Measurements from ENCODE around the gene BEX3.
A peak's percentile ranks its signal among the peaks of the same experiment; 100 is the strongest.
"Not testable (repeated sequence)": the region's sequence is repeated elsewhere in the genome, so short reads cannot be mapped to it uniquely, and the experiment has no call there.

BEX3 gene

DNA sequence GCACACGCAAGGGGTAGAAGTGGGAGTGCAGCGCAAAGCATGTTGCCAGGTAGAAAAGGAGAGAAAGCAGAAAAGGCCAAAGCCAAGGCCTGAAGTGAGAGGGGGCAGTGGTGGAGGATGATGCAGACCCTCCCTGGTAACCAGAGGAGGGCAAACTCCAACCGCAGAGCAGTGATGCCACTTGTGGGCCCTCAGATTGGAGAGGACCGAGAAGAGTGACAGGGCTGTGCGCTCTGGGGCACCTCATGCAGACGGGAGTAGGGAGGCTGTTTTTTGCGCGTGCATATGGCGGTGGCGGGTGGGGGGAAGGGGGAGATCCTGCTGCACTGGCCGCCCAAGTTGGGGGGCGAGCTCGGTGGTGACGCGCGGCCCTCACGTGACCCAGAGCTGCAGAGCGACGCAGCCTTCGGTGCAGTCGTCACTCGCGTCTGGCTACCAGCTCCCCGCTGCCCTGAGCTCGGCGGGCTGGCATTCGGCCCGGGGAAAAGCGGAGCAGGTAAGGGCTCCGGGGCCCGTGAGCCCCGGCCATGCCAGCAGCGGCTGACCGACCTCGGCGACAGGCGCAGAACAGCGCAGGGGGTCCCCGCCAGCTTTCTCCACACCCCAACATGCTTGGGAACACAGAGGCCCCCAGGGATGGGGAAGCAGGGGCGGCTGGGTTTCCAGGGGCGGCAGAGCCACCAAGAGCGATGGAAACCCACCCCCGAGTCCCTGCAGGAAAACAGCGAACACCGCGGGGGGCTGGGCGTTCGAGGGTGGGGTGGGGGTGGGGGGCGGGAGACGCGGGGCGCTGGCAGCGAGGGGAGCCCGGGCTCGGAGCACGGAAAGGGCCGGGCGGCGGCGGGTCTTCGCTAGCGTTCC, at the start of gene BEX3:
Gene BEX3, plus strand, starts transcription at position 421 of the 861 bp plus-strand sequence. CDS start 984 bp downstream, outside the sequence.
- Mint-ChIP-seq H3K36me3 (no peaks in the 10 kb centered on the region), H3K27me3 (no peaks in the 10 kb centered on the region), H3K4me3 (peak within 1 kb of the TSS; percentile 85), H3K4me1 (peaks cover 8% of the 10 kb centered on the region), H3K9me3 (no peaks in the 10 kb centered on the region), H3K27ac (peak within 1 kb of the TSS; percentile 35)

DNA sequence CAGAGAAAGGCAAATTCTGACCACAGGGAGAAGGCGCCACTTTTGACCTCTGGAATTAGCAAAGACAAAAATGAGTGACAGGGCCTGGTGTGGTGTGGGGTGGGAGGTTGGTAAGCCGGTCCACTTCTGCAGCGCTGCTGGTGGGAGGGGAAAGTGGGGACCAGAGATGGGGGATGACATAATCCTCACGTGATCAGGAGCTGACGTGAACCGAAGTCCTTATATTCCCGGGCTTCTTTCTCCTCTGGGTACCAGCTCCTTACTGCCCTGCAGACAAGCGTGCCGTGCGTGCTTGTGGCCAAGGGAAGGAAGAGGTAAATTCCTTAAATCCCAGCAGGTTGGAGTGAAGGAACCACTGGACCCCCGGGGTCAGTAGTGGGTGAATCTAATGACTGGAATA, 46.3 kb upstream of the BEX3 start, which contains the start of gene TCEAL7:
Gene TCEAL7, plus strand, starts transcription at position 249 of the 400 bp plus-strand sequence. CDS start 1,165 bp downstream, outside the sequence.
- no peaks in the 10 kb centered on the region for H3K4me1 Mint-ChIP-seq
- no peaks in the 10 kb centered on the region for H3K36me3 Mint-ChIP-seq
- H3K27ac Mint-ChIP-seq = peak within 1 kb of the TSS; percentile 27
- no peak within 1 kb of the TSS for H3K4me3 Mint-ChIP-seq
- H3K27me3 Mint-ChIP-seq = peaks cover 6% of the 10 kb centered on the region
- no peaks in the 10 kb centered on the region for H3K9me3 Mint-ChIP-seq

DNA sequence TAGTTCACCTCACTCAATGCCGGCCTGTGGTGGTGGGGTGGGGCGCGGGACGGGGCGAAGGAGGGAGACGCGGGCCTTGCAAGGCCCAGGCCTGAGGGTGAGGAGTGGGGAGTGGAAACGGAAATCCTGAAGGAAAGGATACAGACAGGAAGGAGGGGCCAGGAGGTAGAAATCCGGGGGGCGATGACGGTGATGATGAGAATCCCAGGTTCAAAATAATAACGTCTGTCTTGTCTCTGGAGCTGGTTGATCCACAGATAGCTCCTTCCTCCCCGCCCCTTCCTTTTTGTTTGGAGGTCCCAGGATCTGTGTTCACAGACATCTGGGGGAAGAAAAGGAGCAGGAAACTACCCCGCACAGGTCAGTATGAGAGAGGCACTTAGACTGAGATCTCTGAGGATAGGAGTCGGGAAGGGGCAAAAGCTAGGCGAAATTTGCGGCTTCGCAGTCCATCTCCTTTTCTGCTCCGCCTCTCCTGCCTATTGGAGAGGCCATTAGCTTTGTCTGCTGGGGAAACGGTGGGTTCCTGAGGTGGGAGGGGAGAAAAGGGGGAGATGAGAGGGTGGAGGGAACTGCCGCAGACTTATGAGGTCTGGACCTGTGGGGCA, 45.6 kb upstream of the BEX3 start:
- Mint-ChIP-seq H3K27me3 (peaks cover 6% of the 10 kb centered on the region), H3K9me3 (no peaks in the 10 kb centered on the region), H3K27ac (no peak overlapping the region), H3K4me3 (no peak overlapping the region), H3K4me1 (no peaks in the 10 kb centered on the region), H3K36me3 (no peaks in the 10 kb centered on the region)

DNA sequence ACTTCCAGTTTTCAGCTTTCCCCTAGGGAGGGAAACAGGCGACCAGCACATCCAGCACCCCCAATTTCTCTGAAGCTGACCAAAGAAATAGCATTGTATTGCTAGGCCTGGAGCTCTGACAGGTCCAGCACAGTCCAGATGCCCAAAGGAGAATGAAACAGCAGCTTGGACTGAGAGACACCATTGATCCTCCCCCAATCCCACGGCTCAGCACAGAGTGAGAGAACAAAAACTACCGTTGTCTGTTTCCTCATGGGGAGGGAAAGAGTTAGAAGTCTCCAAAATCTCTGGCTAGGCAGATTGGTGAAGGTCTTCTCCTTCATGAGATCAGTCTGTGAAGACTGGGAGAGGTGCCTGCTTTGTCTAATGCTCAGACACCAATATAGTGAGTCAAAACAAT, 37.7 kb upstream of the BEX3 start:
- Mint-ChIP-seq H3K27me3 (no peaks in the 10 kb centered on the region), H3K4me3 (no peak overlapping the region), H3K27ac (no peak overlapping the region), H3K9me3 (no peaks in the 10 kb centered on the region), H3K4me1 (peaks cover 4% of the 10 kb centered on the region), H3K36me3 (no peaks in the 10 kb centered on the region)

DNA sequence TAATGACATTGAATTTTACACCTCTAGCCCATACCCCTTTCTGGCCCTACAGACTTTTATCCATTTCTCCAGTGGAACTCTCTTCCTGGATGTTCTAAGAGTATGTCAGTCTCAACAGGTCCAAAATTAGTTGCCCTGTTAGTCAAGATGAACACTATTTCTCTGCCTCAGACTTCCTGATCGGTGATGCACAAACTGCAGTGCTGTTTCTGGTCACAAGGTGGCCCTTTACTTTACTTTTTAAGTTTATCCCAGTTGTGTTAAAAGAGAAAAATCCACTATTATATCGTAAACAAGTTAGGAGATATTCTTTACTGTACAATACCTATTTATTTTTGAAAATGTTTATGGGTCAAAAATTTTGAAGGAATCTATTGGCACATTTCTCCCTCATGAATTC, 33.2 kb upstream of the BEX3 start:
- Mint-ChIP-seq H3K36me3 (no peaks in the 10 kb centered on the region), H3K4me3 (no peak overlapping the region), H3K27me3 (no peaks in the 10 kb centered on the region), H3K27ac (peak overlapping the region; percentile 35), H3K4me1 (peaks cover 4% of the 10 kb centered on the region), H3K9me3 (no peaks in the 10 kb centered on the region)

DNA sequence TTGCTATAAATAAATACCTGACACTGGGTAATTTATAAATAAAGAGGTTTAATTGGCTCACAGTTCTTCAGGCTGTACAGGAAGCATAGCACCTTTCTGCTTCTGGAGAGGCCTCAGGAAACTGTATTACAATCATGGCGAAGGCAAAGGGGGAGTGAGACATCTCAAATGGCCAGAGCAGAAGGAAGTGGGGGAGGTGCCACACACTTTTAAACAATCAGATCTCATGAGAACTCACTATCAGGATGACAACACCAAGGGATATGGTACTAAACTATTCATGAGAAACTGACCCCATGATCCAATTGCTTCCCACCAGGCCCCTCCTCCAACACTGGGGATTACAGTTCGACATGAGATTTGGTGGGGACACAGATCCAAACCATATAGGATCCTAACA, 31.7 kb upstream of the BEX3 start:
- Mint-ChIP-seq H3K36me3 (no peaks in the 10 kb centered on the region), H3K4me1 (peaks cover 4% of the 10 kb centered on the region), H3K9me3 (no peaks in the 10 kb centered on the region), H3K27me3 (no peaks in the 10 kb centered on the region), H3K27ac (no peak overlapping the region), H3K4me3 (no peak overlapping the region)

DNA sequence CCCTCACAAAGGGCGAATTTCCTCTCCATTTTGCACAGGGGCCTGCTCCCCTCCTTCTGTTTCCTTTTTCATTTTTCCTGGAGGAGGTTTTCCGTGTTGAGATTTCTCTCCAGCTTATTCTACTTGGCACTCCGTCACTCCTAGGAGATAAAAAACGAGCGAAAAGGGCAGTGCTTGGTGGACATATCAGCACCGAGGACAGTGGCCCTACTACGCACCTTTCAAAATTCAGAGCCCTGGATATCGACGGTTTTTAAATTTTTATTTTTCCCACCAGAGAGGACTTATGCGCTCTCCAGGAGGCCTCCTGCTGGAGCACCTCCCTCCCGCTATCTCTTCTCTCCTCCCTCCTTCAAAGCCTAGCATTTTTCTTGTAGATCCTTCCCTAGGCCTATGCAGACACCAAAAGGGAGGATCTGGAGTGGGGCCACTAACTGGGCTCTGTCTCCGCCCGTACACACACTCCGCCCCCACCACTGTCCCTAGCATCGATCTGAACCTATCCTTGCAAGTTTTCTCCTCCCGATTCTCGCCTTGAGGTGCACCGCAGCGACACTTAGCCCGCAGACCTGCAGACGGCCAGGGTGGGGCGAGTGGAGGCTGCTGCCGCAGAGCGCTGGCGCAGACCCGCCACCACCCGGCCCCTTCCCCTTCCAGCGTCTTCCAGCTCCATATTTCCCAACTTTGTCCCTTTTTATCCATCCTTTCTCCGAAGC, 28.5 kb upstream of the BEX3 start:
- Mint-ChIP-seq H3K9me3 (no peaks in the 10 kb centered on the region), H3K4me1 (peaks cover 4% of the 10 kb centered on the region), H3K27me3 (no peaks in the 10 kb centered on the region), H3K4me3 (no peak overlapping the region), H3K36me3 (no peaks in the 10 kb centered on the region), H3K27ac (no peak overlapping the region)

DNA sequence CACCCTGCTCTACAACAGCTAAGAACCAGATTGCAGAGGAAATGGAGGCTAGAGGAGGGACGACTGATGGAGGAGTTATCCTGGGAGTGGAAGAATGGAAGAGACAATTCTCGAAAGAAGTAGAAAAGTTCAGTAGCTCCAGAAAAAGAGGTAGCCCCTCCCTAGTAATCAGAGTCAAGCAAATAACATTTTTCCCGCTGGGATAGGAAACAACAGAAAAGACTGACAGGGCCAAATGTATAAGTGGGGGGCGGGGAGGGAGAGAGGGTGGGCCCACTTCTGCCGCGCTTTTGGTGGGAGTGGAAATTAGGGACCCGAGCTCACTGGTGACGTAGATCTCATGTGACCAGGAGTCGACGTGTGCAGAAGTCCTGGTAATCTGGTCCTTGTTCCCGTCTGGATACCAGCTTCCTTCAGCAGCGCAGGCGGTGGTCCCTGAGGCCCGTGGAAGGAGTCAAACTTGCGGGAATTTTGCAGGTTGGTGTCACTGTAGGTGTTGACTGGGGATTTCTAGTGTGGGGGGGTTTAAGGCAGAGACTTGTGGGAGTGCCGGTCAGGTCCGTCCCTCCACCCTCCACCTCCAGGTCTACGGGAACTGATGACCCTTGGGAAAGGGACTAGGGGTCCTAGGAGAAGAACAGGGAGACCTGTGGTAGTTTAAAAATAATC, 20.1 kb upstream of the BEX3 start, which contains the start of gene TCEAL9:
Gene TCEAL9, plus strand, starts transcription at position 377 of the 669 bp plus-strand sequence. CDS start 1,179 bp downstream, outside the sequence.
- no peaks in the 10 kb centered on the region for H3K36me3 Mint-ChIP-seq
- H3K4me1 Mint-ChIP-seq = peaks cover 14% of the 10 kb centered on the region
- no peaks in the 10 kb centered on the region for H3K27me3 Mint-ChIP-seq
- H3K4me3 Mint-ChIP-seq = peak within 1 kb of the TSS; percentile 86
- H3K9me3 Mint-ChIP-seq = no peaks in the 10 kb centered on the region
- H3K27ac Mint-ChIP-seq = peak within 1 kb of the TSS; percentile 81

DNA sequence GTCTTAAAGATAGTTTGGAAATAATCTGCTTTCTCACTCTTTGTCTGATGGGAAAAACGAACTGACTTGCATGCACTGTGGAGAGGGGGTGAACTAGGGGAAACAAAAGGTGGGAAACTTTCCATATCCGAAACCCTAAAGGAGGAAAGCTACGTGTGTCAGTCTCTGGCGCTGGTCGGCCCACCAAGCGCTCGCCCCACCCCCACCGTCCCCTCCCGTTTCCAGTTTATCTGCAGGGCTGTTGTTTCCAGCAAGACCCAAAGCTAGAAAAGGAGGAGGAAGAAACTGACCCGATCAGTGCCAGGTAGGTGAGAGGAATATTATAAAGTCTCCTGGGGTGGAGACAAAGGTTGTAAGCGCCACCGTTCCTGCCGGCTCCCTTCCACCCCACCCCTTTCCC, 19.5 kb upstream of the BEX3 start:
- Mint-ChIP-seq H3K9me3 (no peaks in the 10 kb centered on the region), H3K27ac (no peak overlapping the region), H3K27me3 (no peaks in the 10 kb centered on the region), H3K4me1 (peaks cover 14% of the 10 kb centered on the region), H3K36me3 (no peaks in the 10 kb centered on the region), H3K4me3 (peak overlapping the region; percentile 86)

DNA sequence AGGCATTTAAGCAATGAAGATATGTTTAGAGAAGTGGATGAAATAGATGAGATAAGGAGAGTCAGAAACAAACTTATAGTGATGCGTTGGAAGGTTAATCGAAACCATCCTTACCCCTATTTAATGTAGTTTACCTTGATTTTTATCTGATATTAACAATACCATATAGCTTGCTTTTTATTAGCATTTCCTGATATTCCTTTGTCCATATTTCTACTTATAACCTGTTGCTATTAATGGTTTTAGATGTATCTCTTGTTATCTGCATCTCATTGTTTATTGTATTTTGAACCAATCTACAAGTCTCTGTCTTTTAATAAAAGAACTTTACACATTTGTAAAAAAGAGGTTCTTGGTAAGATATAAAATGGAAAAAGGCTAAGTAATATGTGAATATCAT, 18.5 kb upstream of the BEX3 start:
- peaks cover 14% of the 10 kb centered on the region for H3K4me1 Mint-ChIP-seq
- no peaks in the 10 kb centered on the region for H3K36me3 Mint-ChIP-seq
- no peaks in the 10 kb centered on the region for H3K9me3 Mint-ChIP-seq
- H3K4me3 Mint-ChIP-seq = peak overlapping the region; percentile 3
- no peaks in the 10 kb centered on the region for H3K27me3 Mint-ChIP-seq
- H3K27ac Mint-ChIP-seq = no peak overlapping the region

DNA sequence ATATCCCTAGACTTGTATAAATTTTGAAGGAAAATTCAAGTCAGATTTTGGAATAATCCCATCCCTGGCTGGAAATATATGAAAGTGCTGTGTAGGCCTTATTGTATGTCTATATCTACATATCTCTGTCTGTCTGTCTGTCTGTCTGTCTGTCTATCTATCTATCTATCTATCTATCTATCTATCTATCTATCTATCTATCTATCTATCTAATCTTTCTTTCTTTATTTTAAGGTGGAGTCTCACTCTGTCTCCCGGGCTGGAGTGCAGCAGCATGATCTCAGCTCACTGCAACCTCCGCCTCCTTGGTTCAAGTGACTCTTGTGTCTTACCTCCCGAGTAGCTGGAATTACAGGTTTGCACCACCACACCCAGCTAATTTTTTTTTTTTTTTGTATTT, 16.7 kb upstream of the BEX3 start:
- H3K36me3 Mint-ChIP-seq, H3K27ac Mint-ChIP-seq, H3K27me3 Mint-ChIP-seq, H3K9me3 Mint-ChIP-seq, H3K4me3 Mint-ChIP-seq: not testable (repeated sequence)
- peaks cover 14% of the 10 kb centered on the region for H3K4me1 Mint-ChIP-seq

DNA sequence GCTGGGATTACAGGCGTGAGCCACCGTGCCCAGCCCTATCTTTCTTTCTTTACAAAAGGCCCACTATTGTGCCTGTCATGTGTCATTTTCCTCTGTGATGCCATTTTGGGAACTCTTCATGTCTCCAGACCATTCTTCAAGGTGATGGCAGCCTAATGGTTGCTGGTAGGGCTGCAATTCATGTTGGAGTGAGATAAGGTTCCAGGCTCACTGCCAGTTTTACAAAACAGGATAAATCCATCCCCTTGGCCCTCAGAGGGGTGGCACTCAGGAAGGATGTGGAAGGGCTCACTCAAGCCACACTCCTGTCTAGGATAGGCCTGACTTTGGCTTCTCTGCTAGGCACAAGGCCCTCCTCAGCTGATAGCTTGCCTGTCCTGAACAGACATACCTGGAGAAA, 16.2 kb upstream of the BEX3 start:
- Mint-ChIP-seq H3K9me3 (no peaks in the 10 kb centered on the region), H3K36me3 (no peaks in the 10 kb centered on the region), H3K27me3 (no peaks in the 10 kb centered on the region), H3K27ac (no peak overlapping the region), H3K4me3 (no peak overlapping the region), H3K4me1 (peaks cover 14% of the 10 kb centered on the region)

DNA sequence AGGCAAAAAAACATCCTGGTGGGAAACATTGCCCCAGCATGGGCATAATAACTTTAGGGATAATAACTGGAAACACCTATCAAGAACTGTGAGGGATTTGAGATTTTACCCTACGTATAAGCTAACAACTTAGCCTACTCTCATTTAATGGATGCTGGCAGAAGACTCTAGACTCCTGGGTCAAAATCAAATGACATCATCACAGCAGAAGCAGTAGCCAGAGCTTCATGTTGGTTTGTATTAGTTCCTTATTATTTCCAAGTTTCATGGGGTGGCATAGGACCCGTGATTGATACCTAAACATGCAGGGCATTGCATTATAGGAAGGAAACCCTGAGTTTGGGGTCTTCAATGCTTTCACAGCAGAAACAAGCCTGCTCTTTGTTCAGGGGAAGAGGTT, 15.4 kb upstream of the BEX3 start:
- no peak overlapping the region for H3K4me3 Mint-ChIP-seq
- no peaks in the 10 kb centered on the region for H3K27me3 Mint-ChIP-seq
- no peaks in the 10 kb centered on the region for H3K9me3 Mint-ChIP-seq
- peaks cover 11% of the 10 kb centered on the region for H3K4me1 Mint-ChIP-seq
- no peak overlapping the region for H3K27ac Mint-ChIP-seq
- H3K36me3 Mint-ChIP-seq = no peaks in the 10 kb centered on the region

DNA sequence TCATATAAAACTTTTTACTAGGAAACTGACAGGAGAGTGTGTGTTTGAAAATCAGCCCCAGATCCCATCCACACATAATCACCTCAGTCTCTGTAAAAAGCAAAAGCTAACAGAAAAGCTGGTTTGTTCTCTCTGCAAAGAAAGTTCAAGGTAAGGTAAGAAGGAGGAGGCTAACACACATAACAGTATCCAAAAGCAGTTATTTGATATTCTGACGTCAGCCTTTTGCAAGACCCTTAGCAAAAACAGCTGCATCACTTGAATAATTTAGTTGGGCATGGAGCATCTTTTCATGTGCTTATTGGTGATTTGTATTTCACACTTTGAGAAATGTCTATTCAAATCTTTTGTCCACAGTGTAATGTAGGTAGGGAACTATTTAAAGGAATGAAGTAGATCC, 14.5 kb upstream of the BEX3 start:
- Mint-ChIP-seq H3K36me3 (no peaks in the 10 kb centered on the region), H3K9me3 (no peaks in the 10 kb centered on the region), H3K4me1 (peaks cover 8% of the 10 kb centered on the region), H3K4me3 (no peak overlapping the region), H3K27me3 (no peaks in the 10 kb centered on the region), H3K27ac (no peak overlapping the region)

DNA sequence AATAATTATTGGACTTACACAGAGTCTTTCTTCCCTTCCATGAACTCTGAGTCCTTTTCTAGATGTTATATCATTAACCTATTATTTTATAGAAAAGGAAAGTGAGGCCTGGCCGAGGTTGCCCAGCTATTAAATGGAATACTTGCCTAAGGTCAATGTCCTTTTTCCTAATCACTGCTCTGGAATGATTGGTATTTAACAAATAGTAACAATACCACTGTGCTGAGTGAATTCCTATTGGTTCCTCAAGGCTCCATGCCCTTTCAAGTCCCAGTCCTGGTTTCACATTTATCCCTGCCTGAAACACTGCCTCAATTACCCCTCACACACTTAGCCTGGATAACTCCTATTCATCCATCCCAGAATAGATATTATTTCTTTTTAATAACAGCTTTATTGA, 13.9 kb upstream of the BEX3 start:
- Mint-ChIP-seq H3K9me3 (no peaks in the 10 kb centered on the region), H3K4me1 (peaks cover 5% of the 10 kb centered on the region), H3K27ac (no peak overlapping the region), H3K36me3 (no peaks in the 10 kb centered on the region), H3K4me3 (no peak overlapping the region), H3K27me3 (no peaks in the 10 kb centered on the region)

All from activated naive CD4-positive, alpha-beta T cell treated with anti-CD3 and anti-CD28 coated beads, Interleukin-2, amount 50 U/mL, for 24 hours (primary cell).